HFF-Myc (cell line): ENCODE data around the gene CACNA2D4.

ENCODE experiments used
- DNase-seq: peaks from one replicate; pipeline ENCODE4 v3.0.0-alpha.2; 2011; ENCODE audit warnings: low read depth; ENCODE audit errors: extremely low read depth
- H3K4me3 ChIP-seq: replicated peaks from 2 replicates; pipeline ENCODE4 v1.5.1; 2011; ENCODE audit warnings: low read depth, mild to moderate bottlenecking, control low read depth, low read length
- CTCF ChIP-seq: IDR thresholded peaks from 2 replicates; pipeline ENCODE4 v1.5.1; 2012; ENCODE audit warnings: mild to moderate bottlenecking, low read depth, low read length, control low read depth; ENCODE audit errors: missing control alignments

Gene CACNA2D4

GRCh38 chr12:1837541-1838204 is 80.8 kb downstream of the CACNA2D4 start:
- no peak for DNase-seq
- no peak for TF ChIP-seq CTCF
- H3K4me3 ChIP-seq = no peak overlapping the region

GRCh38 chr12:1836854-1837421 is 81.5 kb downstream of the CACNA2D4 start:
- TF ChIP-seq CTCF = no peak
- H3K4me3 ChIP-seq = no peak overlapping the region
- DNase-seq = no peak

GRCh38 chr12:1836241-1836803 is 82.1 kb downstream of the CACNA2D4 start:
- H3K4me3 ChIP-seq = no peak overlapping the region
- DNase-seq = no peak
- TF ChIP-seq CTCF = no peak

- DNase-seq = no peak
- TF ChIP-seq CTCF = no peak
Measured at GRCh38 chr12:1835211-1836131, 83.0 kb downstream of the CACNA2D4 start.

GRCh38 chr12:1834186-1834925 is 84.1 kb downstream of the CACNA2D4 start:
- H3K4me3 ChIP-seq = no peak overlapping the region
- DNase-seq = no peak
- TF ChIP-seq CTCF = no peak

More at GRCh38 chr12:1835211-1836131, 83.0 kb downstream of the CACNA2D4 start:
- H3K4me3 ChIP-seq = no peak overlapping the region

- H3K4me3 ChIP-seq = no peak overlapping the region
- TF ChIP-seq CTCF = no peak
- DNase-seq = no peak
Measured at GRCh38 chr12:1833596-1834028, 84.8 kb downstream of the CACNA2D4 start.
